Astrocyte of the cerebellum (primary cell): ENCODE data around the gene PREP.

ENCODE experiments used
- DNase-seq: peaks from one replicate; pipeline ENCODE4 v3.0.0-alpha.2; 2011; ENCODE audit warnings: low read depth
- H3K4me3 ChIP-seq: 2 replicates; pipeline ENCODE4 v1.5.1; 2011; ENCODE audit warnings: mild to moderate bottlenecking, low read depth, low read length, moderate library complexity
- CTCF ChIP-seq: IDR thresholded peaks from 2 replicates; pipeline ENCODE4 v1.5.1; 2012; ENCODE audit warnings: low read length, low read depth, moderate library complexity, mild to moderate bottlenecking; ENCODE audit errors: missing control alignments
- in situ Hi-C: cut with HindIII; loops from 2 replicates; pipeline ENCODE4 v1.10.0; 2017; ENCODE audit warnings: low sequenced_read_pairs

PREP gene

GRCh38 chr6:105275542-105275941 lies 127.3 kb downstream of the PREP start:
- DNase-seq, result no peak
- in situ Hi-C loops, result no loop called here
- no peak overlapping the region for H3K4me3 ChIP-seq
- TF ChIP-seq CTCF, result no peak

DNA sequence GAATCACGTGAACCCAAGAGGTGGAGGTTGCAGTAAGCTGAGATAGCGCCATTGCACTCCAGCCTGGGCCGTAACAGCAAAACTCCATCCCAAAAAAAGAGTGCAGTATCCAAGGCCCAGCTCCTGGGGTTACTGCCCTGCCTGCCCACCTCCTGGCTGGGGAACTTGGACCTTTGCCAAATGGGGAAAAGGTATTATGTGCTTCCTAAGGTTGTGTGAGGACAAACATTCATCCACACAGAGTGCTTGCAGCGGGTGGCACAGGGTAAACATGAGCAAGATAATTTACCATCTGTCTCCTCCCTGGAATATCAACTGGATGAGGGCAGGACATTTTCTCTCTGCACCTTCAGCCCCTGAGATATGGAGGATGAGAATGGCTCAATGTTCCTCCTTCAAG lies 128.2 kb downstream of the PREP start:
- in situ Hi-C loops, result no loop called here
- no peak for DNase-seq
- TF ChIP-seq CTCF, result no peak
- H3K4me3 ChIP-seq, result no peak overlapping the region

DNA sequence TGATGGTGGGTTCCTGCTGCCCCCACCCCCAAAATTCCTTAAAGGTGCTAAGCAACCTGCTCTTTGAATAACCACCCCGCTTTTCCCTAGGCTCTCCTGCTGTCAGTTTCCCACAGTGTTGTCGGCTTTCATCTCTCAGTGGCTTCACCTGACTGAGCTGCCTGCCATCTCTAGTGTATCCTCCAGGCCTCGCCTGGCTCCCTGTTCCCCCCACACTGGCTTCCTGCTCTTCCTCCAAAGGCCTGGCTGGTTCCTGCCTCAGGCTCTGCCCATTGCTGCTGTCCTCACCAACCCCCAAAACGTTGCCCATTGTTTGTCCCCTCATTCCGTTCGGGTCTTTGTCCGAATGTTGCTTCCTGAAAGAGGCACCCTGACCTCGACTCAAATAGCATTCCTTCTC lies 129.3 kb downstream of the PREP start:
- H3K4me3 ChIP-seq, result no peak overlapping the region
- no peak for TF ChIP-seq CTCF
- in situ Hi-C loops, result no loop called here
- no peak for DNase-seq

- DNase-seq, result no peak
- in situ Hi-C loops, result no loop called here
- TF ChIP-seq CTCF, result no peak
- no peak overlapping the region for H3K4me3 ChIP-seq
These were observed 130.1 kb downstream of the PREP start for GRCh38 chr6:105272786-105273185.

- no peak for TF ChIP-seq CTCF
- no peak for DNase-seq
- H3K4me3 ChIP-seq, result no peak overlapping the region
- in situ Hi-C loops, result no loop called here
These were observed 132.4 kb downstream of the PREP start for GRCh38 chr6:105270511-105270910.

DNA sequence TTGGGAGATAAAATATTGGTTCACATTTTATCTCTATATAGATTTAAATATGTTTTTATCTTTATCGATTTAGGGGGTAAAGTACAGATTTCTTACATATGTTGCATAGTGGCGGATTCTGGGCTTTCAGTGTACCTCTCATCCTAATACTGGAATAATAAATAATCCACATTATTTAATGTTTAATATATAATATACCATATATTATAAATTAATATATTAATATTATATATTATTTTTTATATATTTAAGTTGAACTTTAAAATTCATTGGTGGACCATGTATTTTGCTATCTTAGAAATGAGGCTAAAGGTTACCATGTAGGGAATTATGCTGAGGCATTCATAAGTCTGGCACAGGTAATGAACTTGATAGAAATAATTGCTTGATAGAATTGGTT lies 133.5 kb downstream of the PREP start:
- DNase-seq, result no peak
- TF ChIP-seq CTCF, result no peak
- no peak overlapping the region for H3K4me3 ChIP-seq
- in situ Hi-C loops, result no loop called here
